Epithelial cell of prostate (primary cell): ENCODE data around the gene MYZAP.

Source experiments
- DNase-seq: peaks from one replicate; pipeline ENCODE4 v3.0.0-alpha.2; 2011; ENCODE audit warnings: low read depth, low spot score
- H3K27ac ChIP-seq: fragments of 450-650 bp; 2 replicates; pipeline ENCODE4 v1.5.1; 2017; ENCODE audit warnings: mild to moderate bottlenecking

Gene MYZAP, protein sequence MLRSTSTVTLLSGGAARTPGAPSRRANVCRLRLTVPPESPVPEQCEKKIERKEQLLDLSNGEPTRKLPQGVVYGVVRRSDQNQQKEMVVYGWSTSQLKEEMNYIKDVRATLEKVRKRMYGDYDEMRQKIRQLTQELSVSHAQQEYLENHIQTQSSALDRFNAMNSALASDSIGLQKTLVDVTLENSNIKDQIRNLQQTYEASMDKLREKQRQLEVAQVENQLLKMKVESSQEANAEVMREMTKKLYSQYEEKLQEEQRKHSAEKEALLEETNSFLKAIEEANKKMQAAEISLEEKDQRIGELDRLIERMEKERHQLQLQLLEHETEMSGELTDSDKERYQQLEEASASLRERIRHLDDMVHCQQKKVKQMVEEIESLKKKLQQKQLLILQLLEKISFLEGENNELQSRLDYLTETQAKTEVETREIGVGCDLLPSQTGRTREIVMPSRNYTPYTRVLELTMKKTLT

DNA sequence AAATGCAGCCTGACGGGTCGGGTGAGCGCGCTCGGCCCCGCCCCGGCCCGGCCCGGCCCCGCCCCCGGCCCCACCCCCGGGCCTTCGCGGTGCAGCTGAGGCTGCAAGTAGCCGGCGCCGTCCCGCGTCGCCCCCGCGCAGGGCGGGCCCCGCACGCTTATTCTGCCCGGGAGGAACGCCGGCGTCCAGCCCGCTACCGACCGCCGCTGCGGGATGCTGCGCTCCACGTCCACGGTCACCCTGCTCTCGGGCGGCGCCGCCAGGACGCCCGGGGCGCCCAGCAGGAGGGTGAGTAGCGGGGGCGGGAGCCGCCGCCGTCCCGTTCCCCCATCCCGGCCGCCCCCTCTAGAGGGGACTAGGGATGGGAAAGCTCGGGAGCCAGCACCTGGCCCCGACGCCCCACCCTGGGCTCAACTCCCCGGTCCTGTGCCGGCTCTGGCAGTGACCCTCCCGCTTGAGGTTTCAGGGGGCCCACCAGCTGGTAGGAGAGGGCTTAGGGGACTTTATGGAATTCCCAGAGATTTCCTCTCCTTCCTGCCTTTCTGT lies at the start of gene MYZAP:
Gene MYZAP (plus strand): TSS at position 83 of the 546 bp plus-strand sequence. CDS start 131 bp downstream, at position 214.
- DNase-seq: no peak
- peak within 1 kb of the TSS; percentile 73 for H3K27ac ChIP-seq

DNA sequence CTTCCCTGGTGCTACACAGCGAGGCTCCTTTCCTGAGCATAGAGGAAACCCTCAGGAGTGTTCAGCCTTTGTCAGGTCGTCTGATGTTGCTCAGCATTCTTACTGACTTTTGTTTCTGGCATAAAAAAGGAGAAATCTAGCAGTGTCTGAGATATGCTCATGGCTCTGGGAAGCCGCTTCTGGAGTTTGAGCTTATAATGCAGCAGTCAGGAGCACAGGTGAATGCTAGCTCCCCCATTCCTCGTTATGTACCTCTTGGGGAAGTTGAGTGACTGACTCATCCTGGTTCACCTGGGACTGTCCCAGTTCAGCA lies 49.2 kb upstream of the MYZAP start:
- H3K27ac ChIP-seq: no peak overlapping the region
- DNase-seq: no peak

DNA sequence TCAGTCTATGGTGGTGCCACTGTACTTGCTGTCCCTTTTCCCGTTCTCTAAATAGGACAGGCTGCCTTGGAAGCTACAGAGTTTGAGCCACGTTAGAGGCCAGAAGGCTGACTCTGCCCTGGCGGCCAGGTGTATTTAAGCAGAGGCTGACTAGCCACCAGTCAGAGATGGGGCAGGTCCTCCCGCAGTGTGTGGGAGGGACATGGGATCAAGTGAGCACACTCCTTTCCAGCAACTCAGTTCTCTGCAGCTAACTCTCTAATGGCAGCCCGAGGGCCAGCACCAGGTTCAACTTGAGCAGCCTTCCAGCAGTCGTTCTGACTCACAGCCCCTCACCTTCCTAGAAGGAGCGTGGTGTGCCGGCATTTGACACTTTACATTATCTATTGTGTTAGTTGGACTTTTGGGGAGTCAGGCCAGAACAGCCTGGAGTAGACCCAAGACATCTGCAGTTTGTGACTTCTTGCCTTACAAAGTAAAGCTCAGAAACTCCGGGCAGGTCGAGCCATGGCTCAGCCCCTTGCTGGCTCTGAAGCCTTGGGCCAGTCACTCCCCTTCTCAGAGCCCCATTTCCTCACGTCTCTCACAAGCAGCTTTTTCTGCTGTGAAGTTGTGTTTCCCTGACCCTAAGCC lies 46.7 kb upstream of the MYZAP start:
- no peak for DNase-seq
- H3K27ac ChIP-seq: no peak overlapping the region

DNA sequence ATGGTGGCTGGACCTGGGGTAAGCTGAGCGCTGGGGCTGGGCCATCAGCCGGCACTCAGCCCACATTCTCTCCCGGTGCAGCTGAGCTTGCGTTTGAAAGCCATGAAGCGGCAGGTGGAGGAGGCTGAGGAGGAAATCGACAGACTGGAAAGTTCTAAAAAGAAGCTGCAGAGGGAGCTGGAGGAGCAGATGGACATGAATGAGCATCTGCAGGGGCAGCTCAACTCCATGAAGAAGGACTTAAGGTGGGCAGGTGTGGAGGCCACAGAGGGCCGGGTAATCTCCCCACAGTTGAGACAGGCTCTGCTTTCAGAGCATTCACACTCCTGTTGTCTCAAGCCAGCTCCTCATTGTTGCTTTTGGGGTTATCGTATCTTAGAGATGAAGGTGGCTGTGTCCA lies 45.7 kb upstream of the MYZAP start:
- no peak for DNase-seq
- H3K27ac ChIP-seq: no peak overlapping the region

DNA sequence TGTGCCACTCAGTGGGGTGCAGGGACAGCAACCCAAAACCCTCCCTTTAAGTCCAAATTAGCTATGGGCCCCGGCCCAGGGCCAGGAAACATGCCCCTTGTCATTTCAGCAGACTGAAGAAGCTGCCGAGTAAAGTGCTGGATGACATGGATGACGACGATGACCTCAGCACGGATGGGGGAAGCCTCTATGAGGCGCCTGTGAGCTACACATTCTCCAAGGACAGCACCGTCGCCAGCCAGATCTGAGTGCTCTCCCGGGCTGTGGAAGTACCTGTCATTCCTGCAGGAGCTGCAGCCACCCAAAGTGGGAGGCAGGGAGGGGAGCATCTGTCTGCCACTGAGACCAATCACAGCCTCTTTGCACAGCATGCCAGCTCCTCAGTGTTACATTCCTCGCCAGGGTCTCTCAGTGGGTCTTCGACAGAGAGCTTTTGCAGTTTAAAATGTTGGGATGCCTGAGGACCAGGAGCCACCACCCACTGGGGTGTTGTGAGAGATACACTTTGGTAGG lies 44.4 kb upstream of the MYZAP start:
- no peak overlapping the region for H3K27ac ChIP-seq
- DNase-seq: no peak

- DNase-seq: no peak
- no peak overlapping the region for H3K27ac ChIP-seq
These were observed 43.4 kb upstream of the MYZAP start for GRCh38 chr15:57548351-57548750.

- DNase-seq: no peak
- no peak overlapping the region for H3K27ac ChIP-seq
These were observed 42.9 kb upstream of the MYZAP start for GRCh38 chr15:57548835-57549234.

DNA sequence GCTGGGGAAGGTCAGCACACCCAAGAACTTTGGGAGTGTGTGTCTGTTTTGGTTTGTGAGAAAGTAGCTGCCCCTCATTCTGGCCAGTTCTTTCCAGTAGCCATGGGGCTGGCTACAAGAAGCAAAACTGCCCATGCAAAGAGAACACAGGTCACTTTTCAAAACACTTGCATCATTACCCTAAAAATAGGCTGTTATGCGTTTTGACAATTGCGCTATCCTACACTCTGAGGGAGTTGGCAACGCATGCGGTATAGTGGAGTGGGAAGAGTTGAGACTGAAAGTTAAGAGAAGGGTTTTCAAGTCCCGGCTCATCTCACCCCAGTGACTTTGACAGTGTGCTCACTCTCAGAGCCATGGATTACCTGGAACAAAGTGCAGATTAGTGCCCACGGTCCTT lies 41.8 kb upstream of the MYZAP start:
- no peak overlapping the region for H3K27ac ChIP-seq
- DNase-seq: no peak

DNA sequence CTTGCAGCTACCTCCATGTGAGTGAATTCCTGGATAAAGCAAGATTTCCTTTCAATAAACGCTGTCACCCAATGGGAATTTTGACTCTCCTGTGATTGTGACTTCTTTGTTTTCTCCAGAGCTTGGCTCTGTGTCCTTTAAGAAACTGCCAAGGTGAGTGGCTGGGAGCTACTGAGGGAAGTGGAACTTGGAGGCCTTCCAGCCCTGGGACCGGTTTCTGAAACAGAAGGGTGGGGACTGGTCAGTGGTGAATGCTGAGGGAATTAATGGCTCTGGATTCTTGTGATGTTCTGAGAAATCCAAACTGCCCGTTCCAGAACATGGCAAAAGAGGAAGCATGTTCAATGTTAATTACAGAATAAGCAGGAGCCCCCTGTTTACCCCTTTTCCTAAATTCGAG lies 41.1 kb upstream of the MYZAP start:
- peak overlapping the region; percentile 61 for H3K27ac ChIP-seq
- no peak for DNase-seq

GRCh38 chr15:57551715-57552677 lies 39.7 kb upstream of the MYZAP start:
- H3K27ac ChIP-seq: peak overlapping the region; percentile 61
- DNase-seq: no peak

GRCh38 chr15:57552678-57553334 lies 38.9 kb upstream of the MYZAP start:
- H3K27ac ChIP-seq: no peak overlapping the region
- no peak for DNase-seq

DNA sequence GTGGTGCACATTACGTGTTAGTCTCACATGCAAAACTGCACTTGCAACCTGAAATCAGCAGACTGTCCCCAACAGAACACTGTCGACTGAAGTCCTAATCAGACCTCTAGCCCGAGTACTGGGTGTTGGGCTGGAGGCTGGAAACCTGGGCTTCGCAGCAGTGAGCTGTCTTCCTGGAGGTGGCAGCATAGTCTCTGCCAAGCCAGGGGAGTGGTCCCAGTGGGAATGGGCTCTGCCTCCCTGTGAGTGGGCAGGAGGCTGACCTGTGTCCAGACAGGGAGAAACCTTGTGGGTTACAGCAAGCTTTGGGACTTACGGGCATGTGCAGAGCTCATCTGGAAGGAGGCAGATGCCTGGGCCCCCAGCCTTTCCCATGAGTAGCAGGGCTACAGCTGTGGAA lies 38.2 kb upstream of the MYZAP start:
- H3K27ac ChIP-seq: no peak overlapping the region
- DNase-seq: no peak

DNA sequence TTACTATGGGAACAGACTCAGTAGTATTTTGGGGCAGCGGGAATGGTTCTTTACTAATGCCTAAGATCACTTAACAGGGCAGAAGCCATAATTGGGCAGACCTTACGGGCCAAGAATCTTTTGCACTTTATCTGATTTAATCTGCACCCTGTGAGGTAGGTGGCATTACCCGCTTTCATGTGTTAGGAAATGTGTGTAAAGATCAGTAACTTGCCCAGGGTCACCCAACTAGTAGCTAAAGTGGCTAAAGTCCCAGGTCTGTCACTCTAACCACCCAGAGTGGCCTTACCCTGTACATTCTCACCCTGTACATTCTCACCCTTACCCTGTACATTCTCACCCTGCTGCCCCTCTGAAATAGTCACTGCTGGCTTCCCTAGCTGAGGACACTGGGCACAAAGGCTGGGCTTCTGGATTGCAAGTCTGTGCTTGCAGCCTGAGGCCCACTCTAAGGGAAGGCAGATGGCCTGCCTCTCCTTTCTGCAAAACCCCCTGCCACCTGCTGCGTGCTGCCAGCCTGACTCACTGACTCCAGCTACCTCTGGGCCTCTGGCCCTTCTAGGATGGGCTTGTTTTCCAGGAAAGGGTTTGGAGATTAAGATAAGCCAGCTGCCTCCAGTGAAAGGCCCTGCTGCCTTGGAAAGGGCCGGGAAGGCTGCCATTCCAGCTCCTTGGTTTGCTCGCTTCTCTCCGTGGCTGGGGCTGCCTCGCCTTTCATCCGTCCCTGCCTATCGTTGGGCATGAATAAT lies 37.5 kb upstream of the MYZAP start:
- no peak for DNase-seq
- H3K27ac ChIP-seq: no peak overlapping the region

- H3K27ac ChIP-seq: no peak overlapping the region
These were observed 36.9 kb upstream of the MYZAP start for GRCh38 chr15:57554812-57555179.

GRCh38 chr15:57555270-57555669 lies 36.4 kb upstream of the MYZAP start:
- DNase-seq: no peak

More at GRCh38 chr15:57554812-57555179, 36.9 kb upstream of the MYZAP start:
- DNase-seq: no peak

GRCh38 chr15:57556040-57556439 lies 35.7 kb upstream of the MYZAP start:
- DNase-seq: no peak
- H3K27ac ChIP-seq: no peak overlapping the region

More at GRCh38 chr15:57555270-57555669, 36.4 kb upstream of the MYZAP start:
- no peak overlapping the region for H3K27ac ChIP-seq

- no peak for DNase-seq
These were observed 34.4 kb upstream of the MYZAP start for GRCh38 chr15:57557267-57557666.

GRCh38 chr15:57557810-57558209 lies 33.9 kb upstream of the MYZAP start:
- DNase-seq: no peak
- H3K27ac ChIP-seq: no peak overlapping the region

More at GRCh38 chr15:57557267-57557666, 34.4 kb upstream of the MYZAP start:
- no peak overlapping the region for H3K27ac ChIP-seq

DNA sequence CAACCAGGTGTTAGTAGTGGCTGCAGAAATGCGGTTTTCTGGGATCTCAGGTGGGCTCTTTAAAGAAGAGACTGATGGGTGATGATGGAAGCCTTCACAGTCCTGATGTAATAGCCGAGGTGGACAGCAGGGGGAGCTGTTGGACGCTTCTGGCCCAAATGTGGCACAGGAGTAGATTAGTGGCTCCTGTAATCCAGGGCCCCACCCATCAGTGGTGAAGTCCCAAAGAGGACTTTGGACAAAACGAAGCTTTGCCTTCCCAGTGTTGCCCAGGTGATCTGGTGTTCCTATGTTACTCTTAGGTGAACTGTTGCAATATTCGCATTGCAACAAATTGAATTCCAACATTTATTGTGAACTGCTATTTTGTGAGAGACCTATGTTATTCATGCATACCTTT lies 31.8 kb upstream of the MYZAP start:
- no peak for DNase-seq
- no peak overlapping the region for H3K27ac ChIP-seq
